GM12875 (cell line): ENCODE measurements around the gene PDLIM4.

Experiments
- H3K4me3 ChIP-seq: one replicate; pipeline ENCODE4 v1.5.1; 2011; ENCODE audit warnings: low read depth, low read length, control low read depth
- TF ChIP-seq, protein P1 (sequence below): IDR thresholded peaks from 2 replicates; pipeline ENCODE4 v1.5.1; 2011; ENCODE audit warnings: low read depth, mild to moderate bottlenecking, control low read depth, inconsistent platforms, low read length, moderate library complexity, borderline replicate concordance; ENCODE audit not compliant: insufficient read depth

PDLIM4 gene

DNA sequence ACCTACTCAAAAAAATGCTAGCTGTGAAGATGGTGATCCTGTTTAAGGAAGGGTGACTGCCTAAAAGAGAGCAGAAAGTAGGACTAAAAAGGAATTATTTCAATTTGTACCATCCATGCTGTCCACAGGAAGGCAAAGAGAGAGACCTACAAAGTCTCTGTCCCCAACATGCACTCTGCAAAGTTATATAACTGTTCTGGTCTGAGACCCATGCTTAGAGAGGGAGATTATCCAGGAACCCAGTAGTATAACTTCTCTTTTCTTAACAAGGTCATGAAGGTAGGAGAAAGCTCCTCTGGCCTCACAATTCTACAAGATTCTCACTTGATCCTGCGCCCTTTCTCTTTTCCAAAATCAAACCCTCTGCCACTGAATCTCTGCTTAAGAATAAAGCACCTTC, 62.5 kb downstream of the PDLIM4 start:
- no peak overlapping the region for H3K4me3 ChIP-seq
- TF ChIP-seq, protein P1, sequence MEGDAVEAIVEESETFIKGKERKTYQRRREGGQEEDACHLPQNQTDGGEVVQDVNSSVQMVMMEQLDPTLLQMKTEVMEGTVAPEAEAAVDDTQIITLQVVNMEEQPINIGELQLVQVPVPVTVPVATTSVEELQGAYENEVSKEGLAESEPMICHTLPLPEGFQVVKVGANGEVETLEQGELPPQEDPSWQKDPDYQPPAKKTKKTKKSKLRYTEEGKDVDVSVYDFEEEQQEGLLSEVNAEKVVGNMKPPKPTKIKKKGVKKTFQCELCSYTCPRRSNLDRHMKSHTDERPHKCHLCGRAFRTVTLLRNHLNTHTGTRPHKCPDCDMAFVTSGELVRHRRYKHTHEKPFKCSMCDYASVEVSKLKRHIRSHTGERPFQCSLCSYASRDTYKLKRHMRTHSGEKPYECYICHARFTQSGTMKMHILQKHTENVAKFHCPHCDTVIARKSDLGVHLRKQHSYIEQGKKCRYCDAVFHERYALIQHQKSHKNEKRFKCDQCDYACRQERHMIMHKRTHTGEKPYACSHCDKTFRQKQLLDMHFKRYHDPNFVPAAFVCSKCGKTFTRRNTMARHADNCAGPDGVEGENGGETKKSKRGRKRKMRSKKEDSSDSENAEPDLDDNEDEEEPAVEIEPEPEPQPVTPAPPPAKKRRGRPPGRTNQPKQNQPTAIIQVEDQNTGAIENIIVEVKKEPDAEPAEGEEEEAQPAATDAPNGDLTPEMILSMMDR: no peak

- H3K4me3 ChIP-seq: no peak overlapping the region
- TF ChIP-seq, protein P1: no peak
Observed at GRCh38 chr5:132321109-132321721, 63.7 kb downstream of the PDLIM4 start.

- H3K4me3 ChIP-seq: no peak overlapping the region
- TF ChIP-seq, protein P1: no peak
Observed at GRCh38 chr5:132322266-132322665, 64.8 kb downstream of the PDLIM4 start.
